ENCODE measurements around the gene TMEM201. TPM values are rescaled to one million over a fixed set of nuclear protein-coding genes. Genes with fewer than 3 reads are reported as not detected.

Gene TMEM201
- total and polyA plus RNA-seq, 2 donors from 2014 or later = 9.1 to 13.2 TPM

- Histone ChIP-seq H3K36me3 (ENCODE audit: control insufficient read depth in 2 of 3, insufficient read depth in 3 of 3, low read length in 3 of 3) (peaks cover 0 to 8% (median 2%) of the 10 kb centered on the region in 3 donors), H3K9ac (ENCODE audit: low read length in 3 of 3) (no peak overlapping the region)
- no peak for TF ChIP-seq CTCF (IDR thresholded peaks at IDR 0.05; ENCODE audit: borderline replicate concordance, extremely low read depth, insufficient read depth)
Observed at GRCh38 chr1:9612162-9612845, 23.6 kb downstream of the TMEM201 start.

GRCh38 chr1:9612871-9613624 is 24.3 kb downstream of the TMEM201 start:
- H3K9me3 ChIP-seq (ENCODE audit: control insufficient read depth in 2 of 3, insufficient read depth in 1 of 3, low read length in 3 of 3) = no peaks in the 10 kb centered on the region
- H3K4me3 ChIP-seq (ENCODE audit: low read length in 3 of 3) = no peak overlapping the region
- H3K27me3 ChIP-seq (ENCODE audit: control insufficient read depth, insufficient read depth, low read length) = no peaks in the 10 kb centered on the region
- H3K4me1 ChIP-seq (ENCODE audit: control insufficient read depth in 2 of 3, insufficient read depth in 2 of 3, low read depth in 1 of 3, low read length in 3 of 3) = no peaks in the 10 kb centered on the region
- intact Hi-C loops (cut with DNase I) = no loop called here
- no peak for TF ChIP-seq CTCF (IDR thresholded peaks at IDR 0.05; ENCODE audit: borderline replicate concordance, extremely low read depth, insufficient read depth)
- no peak for FAIRE-seq
- peak in 1 of 5 donors; percentile 29 for DNase-seq
- peaks cover 0 to 8% (median 2%) of the 10 kb centered on the region in 3 donors for H3K36me3 ChIP-seq (ENCODE audit: control insufficient read depth in 2 of 3, insufficient read depth in 3 of 3, low read length in 3 of 3)
- H3K9ac ChIP-seq (ENCODE audit: low read length in 3 of 3) = no peak overlapping the region
- H3K27ac ChIP-seq (ENCODE audit: low read depth in 2 of 2, low read length in 2 of 2) = no peak overlapping the region

More at GRCh38 chr1:9612162-9612845, 23.6 kb downstream of the TMEM201 start:
- FAIRE-seq (no peak), DNase-seq (peak in 1 of 5 donors; percentile 27)
- H3K4me1 ChIP-seq (ENCODE audit: control insufficient read depth in 2 of 3, insufficient read depth in 2 of 3, low read depth in 1 of 3, low read length in 3 of 3) = no peaks in the 10 kb centered on the region
- no peak overlapping the region for H3K27ac ChIP-seq (ENCODE audit: low read depth in 2 of 2, low read length in 2 of 2)
- H3K27me3 ChIP-seq (ENCODE audit: control insufficient read depth, insufficient read depth, low read length) = no peaks in the 10 kb centered on the region
- H3K4me3 ChIP-seq (ENCODE audit: low read length in 3 of 3) = no peak overlapping the region
- no peaks in the 10 kb centered on the region for H3K9me3 ChIP-seq (ENCODE audit: control insufficient read depth in 2 of 3, insufficient read depth in 1 of 3, low read length in 3 of 3)
- intact Hi-C loops (cut with DNase I) = no loop called here

- no peak for FAIRE-seq
- DNase-seq = peak in 1 of 5 donors; percentile 28
- Histone ChIP-seq H3K9ac (ENCODE audit: low read length in 3 of 3) (no peak overlapping the region), H3K27ac (ENCODE audit: low read depth in 2 of 2, low read length in 2 of 2) (no peak overlapping the region), H3K4me1 (ENCODE audit: control insufficient read depth in 2 of 3, insufficient read depth in 2 of 3, low read depth in 1 of 3, low read length in 3 of 3) (no peaks in the 10 kb centered on the region), H3K36me3 (ENCODE audit: control insufficient read depth in 2 of 3, insufficient read depth in 3 of 3, low read length in 3 of 3) (peaks cover 0 to 8% (median 2%) of the 10 kb centered on the region in 3 donors), H3K9me3 (ENCODE audit: control insufficient read depth in 2 of 3, insufficient read depth in 1 of 3, low read length in 3 of 3) (no peaks in the 10 kb centered on the region), H3K27me3 (ENCODE audit: control insufficient read depth, insufficient read depth, low read length) (no peaks in the 10 kb centered on the region), H3K4me3 (ENCODE audit: low read length in 3 of 3) (no peak overlapping the region)
- intact Hi-C loops (cut with DNase I) = no loop called here
- TF ChIP-seq CTCF (IDR thresholded peaks at IDR 0.05; ENCODE audit: borderline replicate concordance, extremely low read depth, insufficient read depth) = no peak
Observed at GRCh38 chr1:9613625-9614299, 25.1 kb downstream of the TMEM201 start.
